ENCODE measurements around the gene NFKB1.

NFKB1 gene

DNA sequence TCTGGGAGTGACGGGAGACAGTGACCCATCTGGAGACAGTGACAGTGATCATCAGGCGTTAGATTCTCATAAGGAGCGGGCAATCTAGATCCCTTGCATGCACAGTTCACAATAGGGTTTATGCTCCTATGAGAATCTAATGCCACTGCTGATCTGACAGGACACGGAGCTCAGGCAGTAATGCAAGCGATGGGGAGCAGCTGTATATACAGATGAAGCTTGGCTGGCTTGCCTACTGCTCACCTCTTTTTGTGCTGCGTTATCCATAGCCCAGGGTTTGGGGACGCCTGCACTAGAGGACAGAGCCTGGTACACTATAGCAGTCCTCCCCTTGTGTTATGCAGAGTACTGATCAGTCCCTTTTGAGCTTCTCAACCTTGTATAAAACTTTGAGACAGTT is 23.5 kb downstream of the NFKB1 start:
- DNase-seq (ENCODE audit: low read depth, low spot score) = no peak
- CTCF ChIA-PET = no interaction called here
- TF ChIP-seq, protein P1, sequence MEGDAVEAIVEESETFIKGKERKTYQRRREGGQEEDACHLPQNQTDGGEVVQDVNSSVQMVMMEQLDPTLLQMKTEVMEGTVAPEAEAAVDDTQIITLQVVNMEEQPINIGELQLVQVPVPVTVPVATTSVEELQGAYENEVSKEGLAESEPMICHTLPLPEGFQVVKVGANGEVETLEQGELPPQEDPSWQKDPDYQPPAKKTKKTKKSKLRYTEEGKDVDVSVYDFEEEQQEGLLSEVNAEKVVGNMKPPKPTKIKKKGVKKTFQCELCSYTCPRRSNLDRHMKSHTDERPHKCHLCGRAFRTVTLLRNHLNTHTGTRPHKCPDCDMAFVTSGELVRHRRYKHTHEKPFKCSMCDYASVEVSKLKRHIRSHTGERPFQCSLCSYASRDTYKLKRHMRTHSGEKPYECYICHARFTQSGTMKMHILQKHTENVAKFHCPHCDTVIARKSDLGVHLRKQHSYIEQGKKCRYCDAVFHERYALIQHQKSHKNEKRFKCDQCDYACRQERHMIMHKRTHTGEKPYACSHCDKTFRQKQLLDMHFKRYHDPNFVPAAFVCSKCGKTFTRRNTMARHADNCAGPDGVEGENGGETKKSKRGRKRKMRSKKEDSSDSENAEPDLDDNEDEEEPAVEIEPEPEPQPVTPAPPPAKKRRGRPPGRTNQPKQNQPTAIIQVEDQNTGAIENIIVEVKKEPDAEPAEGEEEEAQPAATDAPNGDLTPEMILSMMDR (IDR thresholded peaks at IDR 0.05; ENCODE audit: insufficient read depth, low read length, missing control alignments) = no peak

DNA sequence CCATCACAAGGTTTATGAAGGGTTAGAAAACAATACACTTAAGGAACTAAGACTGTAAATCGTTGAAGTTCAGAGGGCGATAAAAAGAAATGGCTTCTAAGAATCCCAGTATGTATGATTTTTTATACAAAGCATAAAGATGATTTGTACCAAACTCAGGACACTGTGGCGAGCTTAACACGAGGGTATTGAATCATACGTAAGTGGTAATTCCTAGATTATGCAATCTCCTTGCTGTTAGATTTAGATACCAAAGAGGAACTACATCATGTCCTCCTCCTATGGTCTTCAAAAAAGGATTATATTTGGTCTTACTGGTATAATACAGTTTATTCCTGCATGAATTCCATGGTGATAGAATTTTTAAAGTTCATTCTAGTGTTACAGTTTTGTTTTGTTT is 23.9 kb downstream of the NFKB1 start:
- ChIA-PET CTCF (no interaction called here), POLR2A (no interaction called here)
- TF ChIP-seq, protein P1 (IDR thresholded peaks at IDR 0.05; ENCODE audit: insufficient read depth, low read length, missing control alignments) = no peak
- H3K4me3 ChIP-seq (ENCODE audit: low read depth, low read length) = no peak overlapping the region
- DNase-seq (ENCODE audit: low read depth, low spot score) = no peak

More for the DNA sequence above, 23.5 kb downstream of the NFKB1 start:
- H3K4me3 ChIP-seq (ENCODE audit: low read depth, low read length) = no peak overlapping the region
- POLR2A ChIA-PET = no interaction called here

DNA sequence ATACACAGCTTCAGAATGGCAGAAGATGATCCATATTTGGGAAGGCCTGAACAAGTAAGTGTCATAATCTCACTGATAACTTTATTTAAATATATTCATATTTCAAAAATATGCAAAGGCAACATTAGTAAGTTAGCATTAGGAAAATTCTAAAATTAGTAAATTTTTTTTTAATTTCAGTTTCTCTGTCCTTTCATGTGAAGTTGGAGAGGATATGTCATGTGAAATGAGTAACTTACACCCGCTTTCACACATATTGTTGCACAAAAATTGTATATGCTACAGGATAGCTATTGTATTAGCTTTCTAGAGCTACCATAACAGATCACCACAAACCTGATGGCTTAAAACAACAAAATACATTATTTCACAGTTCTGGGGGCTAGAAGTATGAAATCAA is 24.3 kb downstream of the NFKB1 start:
- H3K4me3 ChIP-seq (ENCODE audit: low read depth, low read length) = no peak overlapping the region
- CTCF ChIA-PET = no interaction called here
- POLR2A ChIA-PET = no interaction called here
- DNase-seq (ENCODE audit: low read depth, low spot score) = no peak
- TF ChIP-seq, protein P1 (IDR thresholded peaks at IDR 0.05; ENCODE audit: insufficient read depth, low read length, missing control alignments) = no peak

DNA sequence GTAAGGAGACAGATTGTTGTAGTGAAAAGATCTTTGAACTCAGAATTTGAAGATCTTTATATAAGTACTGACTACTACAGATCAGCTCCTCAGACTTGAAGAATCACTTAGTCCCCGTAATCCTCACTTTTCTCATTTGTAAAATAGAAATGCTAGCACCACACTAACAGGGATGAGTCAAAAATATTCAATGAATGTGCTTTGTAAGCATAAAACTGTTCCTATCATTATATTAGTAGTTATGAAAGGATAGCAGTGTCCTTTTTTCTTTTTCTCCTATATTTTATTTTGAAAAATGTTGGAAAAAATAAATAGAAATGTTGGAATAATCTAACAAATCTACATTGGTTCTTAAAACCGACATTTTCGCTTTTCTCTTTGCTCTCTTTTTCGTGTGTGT is 25.4 kb downstream of the NFKB1 start:
- ChIA-PET POLR2A (no interaction called here), CTCF (no interaction called here)
- DNase-seq (ENCODE audit: low read depth, low spot score) = no peak
- no peak overlapping the region for H3K4me3 ChIP-seq (ENCODE audit: low read depth, low read length)
- TF ChIP-seq, protein P1 (IDR thresholded peaks at IDR 0.05; ENCODE audit: insufficient read depth, low read length, missing control alignments) = no peak

DNA sequence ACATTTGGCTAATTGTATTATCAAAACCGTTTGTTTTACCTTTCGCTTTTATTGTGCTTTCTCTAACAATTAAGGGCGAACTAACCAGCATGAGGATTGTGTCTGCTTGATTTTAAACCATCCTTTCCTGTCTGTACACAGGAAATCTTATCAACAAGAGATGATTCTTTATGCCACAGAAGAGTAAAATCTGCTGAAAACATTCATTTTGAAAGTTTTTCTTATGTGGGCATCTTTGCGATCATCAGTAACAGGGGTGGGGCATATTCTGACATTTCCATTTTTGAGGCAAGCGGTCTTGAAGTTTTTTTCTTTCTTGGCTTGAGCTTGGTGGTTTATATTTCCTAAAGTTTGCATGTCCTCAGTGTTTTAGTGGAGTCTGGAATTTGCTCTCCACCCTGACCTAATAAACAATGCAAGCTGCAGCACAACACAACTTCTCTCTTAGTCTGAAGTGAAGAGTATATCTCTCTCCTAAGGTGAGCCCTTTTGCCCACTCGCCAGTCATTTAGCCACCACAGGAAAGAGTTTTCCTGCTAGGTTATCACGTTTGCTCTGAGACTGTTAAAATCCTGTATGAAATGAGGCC is 26.6 kb downstream of the NFKB1 start:
- no peak overlapping the region for H3K4me3 ChIP-seq (ENCODE audit: low read depth, low read length)
- CTCF ChIA-PET = interaction anchor here (1.2 kb wide), 1 partner anchor 7 kb away, joined by 3 read pairs; no protein-coding TSS in a partner anchor
- POLR2A ChIA-PET = no interaction called here
- TF ChIP-seq, protein P1 (IDR thresholded peaks at IDR 0.05; ENCODE audit: insufficient read depth, low read length, missing control alignments) = no peak
- no peak for DNase-seq (ENCODE audit: low read depth, low spot score)

DNA sequence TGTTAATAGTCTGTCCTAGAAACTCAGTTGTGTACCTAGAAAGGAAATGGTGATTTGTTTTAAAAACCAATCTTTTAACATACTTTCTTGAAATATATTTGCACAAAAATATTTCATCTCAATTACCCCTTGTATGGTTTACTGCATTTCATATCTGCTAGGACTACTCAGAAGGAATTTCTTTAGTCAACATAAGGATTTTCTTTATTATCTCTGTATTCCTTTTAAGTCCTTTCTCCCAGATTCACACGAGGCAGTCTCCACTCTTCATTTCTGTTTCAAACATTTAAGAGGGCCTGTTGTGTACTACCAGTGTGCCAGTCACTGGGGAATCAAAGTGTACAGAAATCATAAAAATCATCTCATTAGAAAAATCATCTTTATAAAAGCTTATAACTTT is 28.8 kb downstream of the NFKB1 start:
- POLR2A ChIA-PET = no interaction called here
- TF ChIP-seq, protein P1 (IDR thresholded peaks at IDR 0.05; ENCODE audit: insufficient read depth, low read length, missing control alignments) = no peak
- no peak overlapping the region for H3K4me3 ChIP-seq (ENCODE audit: low read depth, low read length)
- DNase-seq (ENCODE audit: low read depth, low spot score) = no peak
- CTCF ChIA-PET = no interaction called here

Data from AG04449 (cell line).